H1 (cell line): ENCODE measurements around the gene MIER2. TPM values are rescaled to one million over a fixed set of nuclear protein-coding genes. Genes with fewer than 3 reads are reported as not detected.

ENCODE experiments used
- EZH2 ChIP-seq: fragments of 200-600 bp; sonication (generic); IDR thresholded peaks from 2 replicates; pipeline ENCODE4 v1.7.1; 2012; ENCODE audit warnings: low read depth, mild to moderate bottlenecking, moderate library complexity, low read length, inconsistent platforms; ENCODE audit not compliant: severe bottlenecking
- GABPA ChIP-seq: IDR thresholded peaks from 2 replicates; pipeline ENCODE4 v1.6.1; 2011; ENCODE audit warnings: mild to moderate bottlenecking, low read length, moderate library complexity, borderline replicate concordance; ENCODE audit not compliant: insufficient read depth
- KDM1A ChIP-seq: fragments of 200-600, 300-600 bp; sonication (generic); IDR thresholded peaks from 2 replicates; pipeline ENCODE4 v1.7.1; 2016; ENCODE audit warnings: mild to moderate bottlenecking, low read length, borderline replicate concordance
- RAD21 ChIP-seq, 2 experiments: IDR thresholded peaks in 1 of 2; conservative IDR thresholded peaks in 1 of 2; 2 replicates each; pipeline ENCODE4 v1.6.1; 2011; ENCODE audit warnings: low read depth in 2 of 2, low read length in 2 of 2, improper control_type of control experiment in 1 of 2, inconsistent platforms in 1 of 2, mild to moderate bottlenecking in 1 of 2, moderate library complexity in 1 of 2
- polyA plus RNA-seq, 7 experiments: library from polyadenylated mRNA; depleted of rRNA in 3 of 7; stranded (reverse) in 5 of 7; unstranded in 2 of 7; fragments of >200 nt in 5 of 7; fragments of 200-250 nt in 2 of 7; gene quantifications; 1 replicate in 5 of 7; 2 replicates in 1 of 7; 4 replicates in 1 of 7; pipeline versions ENCODE4 v1.2.1 to v1.2.3, GENCODE V29; 2011 to 2013; ENCODE audit warnings: missing spikeins in 2 of 7, mixed read lengths in 2 of 7
- total RNA-seq: library from RNA; stranded (reverse); fragmentation: NEBNext Ultra II Directional; extraction: Animal tissue kit (Norgen Biotek cat#: 25700); gene quantifications from 2 replicates; pipeline ENCODE4 v1.2.1, GENCODE V29; 2021
- TF ChIP-seq, protein P1 (sequence below): fragments of 300-600 bp; sonication (generic); IDR thresholded peaks from 2 replicates; pipeline ENCODE4 v1.7.1; 2012; ENCODE audit warnings: low read length, moderate library complexity, mild to moderate bottlenecking, inconsistent platforms; ENCODE audit not compliant: insufficient replicate concordance
- TF ChIP-seq, protein P2 (sequence below), 3 experiments: IDR thresholded peaks; 1 replicate in 2 of 3; 2 replicates in 1 of 3; pipeline versions ENCODE4 v1.5.1 to v1.6.1; 2011; ENCODE audit warnings: low read length in 3 of 3, mild to moderate bottlenecking in 3 of 3, inconsistent platforms in 2 of 3, low read depth in 1 of 3, moderate library complexity in 1 of 3; ENCODE audit not compliant: insufficient read depth in 1 of 3; ENCODE audit errors: control extremely low read depth in 1 of 3
- TF ChIP-seq, protein P3 (sequence below): IDR thresholded peaks from 2 replicates; pipeline ENCODE4 v1.6.1; 2012; ENCODE audit warnings: inconsistent platforms

Gene MIER2
- total and polyA plus RNA-seq, 2 of the 8 experiments (the other 6 are each of a cell fraction or from before 2014, with no cell fraction given), result 30.3 to 48.3 TPM

DNA sequence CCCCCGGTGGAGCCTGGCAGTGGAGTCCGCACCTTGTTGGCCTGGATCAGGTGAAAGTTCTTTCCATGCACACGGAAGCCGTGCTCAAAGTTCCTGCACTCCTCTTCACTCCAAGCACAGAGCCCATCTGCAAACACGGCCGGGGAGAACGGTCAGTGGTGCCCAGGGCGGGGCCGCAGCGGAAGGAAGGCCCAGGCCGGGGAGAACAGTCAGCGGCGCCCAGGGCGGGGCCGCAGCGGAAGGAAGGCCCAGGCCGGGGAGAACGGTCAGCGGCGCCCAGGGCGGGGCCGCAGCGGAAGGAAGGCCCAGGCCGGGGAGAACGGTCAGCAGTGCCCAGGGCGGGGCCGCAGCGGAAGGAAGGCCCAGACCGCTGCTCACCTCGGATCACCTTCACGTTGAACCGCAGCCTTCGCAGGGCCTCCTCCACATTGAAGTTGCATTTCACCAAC, 32.8 kb downstream of the MIER2 start (continued):
- TF ChIP-seq, protein P1, sequence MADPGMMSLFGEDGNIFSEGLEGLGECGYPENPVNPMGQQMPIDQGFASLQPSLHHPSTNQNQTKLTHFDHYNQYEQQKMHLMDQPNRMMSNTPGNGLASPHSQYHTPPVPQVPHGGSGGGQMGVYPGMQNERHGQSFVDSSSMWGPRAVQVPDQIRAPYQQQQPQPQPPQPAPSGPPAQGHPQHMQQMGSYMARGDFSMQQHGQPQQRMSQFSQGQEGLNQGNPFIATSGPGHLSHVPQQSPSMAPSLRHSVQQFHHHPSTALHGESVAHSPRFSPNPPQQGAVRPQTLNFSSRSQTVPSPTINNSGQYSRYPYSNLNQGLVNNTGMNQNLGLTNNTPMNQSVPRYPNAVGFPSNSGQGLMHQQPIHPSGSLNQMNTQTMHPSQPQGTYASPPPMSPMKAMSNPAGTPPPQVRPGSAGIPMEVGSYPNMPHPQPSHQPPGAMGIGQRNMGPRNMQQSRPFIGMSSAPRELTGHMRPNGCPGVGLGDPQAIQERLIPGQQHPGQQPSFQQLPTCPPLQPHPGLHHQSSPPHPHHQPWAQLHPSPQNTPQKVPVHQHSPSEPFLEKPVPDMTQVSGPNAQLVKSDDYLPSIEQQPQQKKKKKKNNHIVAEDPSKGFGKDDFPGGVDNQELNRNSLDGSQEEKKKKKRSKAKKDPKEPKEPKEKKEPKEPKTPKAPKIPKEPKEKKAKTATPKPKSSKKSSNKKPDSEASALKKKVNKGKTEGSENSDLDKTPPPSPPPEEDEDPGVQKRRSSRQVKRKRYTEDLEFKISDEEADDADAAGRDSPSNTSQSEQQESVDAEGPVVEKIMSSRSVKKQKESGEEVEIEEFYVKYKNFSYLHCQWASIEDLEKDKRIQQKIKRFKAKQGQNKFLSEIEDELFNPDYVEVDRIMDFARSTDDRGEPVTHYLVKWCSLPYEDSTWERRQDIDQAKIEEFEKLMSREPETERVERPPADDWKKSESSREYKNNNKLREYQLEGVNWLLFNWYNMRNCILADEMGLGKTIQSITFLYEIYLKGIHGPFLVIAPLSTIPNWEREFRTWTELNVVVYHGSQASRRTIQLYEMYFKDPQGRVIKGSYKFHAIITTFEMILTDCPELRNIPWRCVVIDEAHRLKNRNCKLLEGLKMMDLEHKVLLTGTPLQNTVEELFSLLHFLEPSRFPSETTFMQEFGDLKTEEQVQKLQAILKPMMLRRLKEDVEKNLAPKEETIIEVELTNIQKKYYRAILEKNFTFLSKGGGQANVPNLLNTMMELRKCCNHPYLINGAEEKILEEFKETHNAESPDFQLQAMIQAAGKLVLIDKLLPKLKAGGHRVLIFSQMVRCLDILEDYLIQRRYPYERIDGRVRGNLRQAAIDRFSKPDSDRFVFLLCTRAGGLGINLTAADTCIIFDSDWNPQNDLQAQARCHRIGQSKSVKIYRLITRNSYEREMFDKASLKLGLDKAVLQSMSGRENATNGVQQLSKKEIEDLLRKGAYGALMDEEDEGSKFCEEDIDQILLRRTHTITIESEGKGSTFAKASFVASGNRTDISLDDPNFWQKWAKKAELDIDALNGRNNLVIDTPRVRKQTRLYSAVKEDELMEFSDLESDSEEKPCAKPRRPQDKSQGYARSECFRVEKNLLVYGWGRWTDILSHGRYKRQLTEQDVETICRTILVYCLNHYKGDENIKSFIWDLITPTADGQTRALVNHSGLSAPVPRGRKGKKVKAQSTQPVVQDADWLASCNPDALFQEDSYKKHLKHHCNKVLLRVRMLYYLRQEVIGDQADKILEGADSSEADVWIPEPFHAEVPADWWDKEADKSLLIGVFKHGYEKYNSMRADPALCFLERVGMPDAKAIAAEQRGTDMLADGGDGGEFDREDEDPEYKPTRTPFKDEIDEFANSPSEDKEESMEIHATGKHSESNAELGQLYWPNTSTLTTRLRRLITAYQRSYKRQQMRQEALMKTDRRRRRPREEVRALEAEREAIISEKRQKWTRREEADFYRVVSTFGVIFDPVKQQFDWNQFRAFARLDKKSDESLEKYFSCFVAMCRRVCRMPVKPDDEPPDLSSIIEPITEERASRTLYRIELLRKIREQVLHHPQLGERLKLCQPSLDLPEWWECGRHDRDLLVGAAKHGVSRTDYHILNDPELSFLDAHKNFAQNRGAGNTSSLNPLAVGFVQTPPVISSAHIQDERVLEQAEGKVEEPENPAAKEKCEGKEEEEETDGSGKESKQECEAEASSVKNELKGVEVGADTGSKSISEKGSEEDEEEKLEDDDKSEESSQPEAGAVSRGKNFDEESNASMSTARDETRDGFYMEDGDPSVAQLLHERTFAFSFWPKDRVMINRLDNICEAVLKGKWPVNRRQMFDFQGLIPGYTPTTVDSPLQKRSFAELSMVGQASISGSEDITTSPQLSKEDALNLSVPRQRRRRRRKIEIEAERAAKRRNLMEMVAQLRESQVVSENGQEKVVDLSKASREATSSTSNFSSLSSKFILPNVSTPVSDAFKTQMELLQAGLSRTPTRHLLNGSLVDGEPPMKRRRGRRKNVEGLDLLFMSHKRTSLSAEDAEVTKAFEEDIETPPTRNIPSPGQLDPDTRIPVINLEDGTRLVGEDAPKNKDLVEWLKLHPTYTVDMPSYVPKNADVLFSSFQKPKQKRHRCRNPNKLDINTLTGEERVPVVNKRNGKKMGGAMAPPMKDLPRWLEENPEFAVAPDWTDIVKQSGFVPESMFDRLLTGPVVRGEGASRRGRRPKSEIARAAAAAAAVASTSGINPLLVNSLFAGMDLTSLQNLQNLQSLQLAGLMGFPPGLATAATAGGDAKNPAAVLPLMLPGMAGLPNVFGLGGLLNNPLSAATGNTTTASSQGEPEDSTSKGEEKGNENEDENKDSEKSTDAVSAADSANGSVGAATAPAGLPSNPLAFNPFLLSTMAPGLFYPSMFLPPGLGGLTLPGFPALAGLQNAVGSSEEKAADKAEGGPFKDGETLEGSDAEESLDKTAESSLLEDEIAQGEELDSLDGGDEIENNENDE, result no peak
- TF ChIP-seq, protein P2, sequence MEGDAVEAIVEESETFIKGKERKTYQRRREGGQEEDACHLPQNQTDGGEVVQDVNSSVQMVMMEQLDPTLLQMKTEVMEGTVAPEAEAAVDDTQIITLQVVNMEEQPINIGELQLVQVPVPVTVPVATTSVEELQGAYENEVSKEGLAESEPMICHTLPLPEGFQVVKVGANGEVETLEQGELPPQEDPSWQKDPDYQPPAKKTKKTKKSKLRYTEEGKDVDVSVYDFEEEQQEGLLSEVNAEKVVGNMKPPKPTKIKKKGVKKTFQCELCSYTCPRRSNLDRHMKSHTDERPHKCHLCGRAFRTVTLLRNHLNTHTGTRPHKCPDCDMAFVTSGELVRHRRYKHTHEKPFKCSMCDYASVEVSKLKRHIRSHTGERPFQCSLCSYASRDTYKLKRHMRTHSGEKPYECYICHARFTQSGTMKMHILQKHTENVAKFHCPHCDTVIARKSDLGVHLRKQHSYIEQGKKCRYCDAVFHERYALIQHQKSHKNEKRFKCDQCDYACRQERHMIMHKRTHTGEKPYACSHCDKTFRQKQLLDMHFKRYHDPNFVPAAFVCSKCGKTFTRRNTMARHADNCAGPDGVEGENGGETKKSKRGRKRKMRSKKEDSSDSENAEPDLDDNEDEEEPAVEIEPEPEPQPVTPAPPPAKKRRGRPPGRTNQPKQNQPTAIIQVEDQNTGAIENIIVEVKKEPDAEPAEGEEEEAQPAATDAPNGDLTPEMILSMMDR (IDR thresholded peaks at IDR 0.05; ENCODE audit: control extremely low read depth in 1 of 3, insufficient read depth in 1 of 3, low read depth in 1 of 3, low read length in 3 of 3), result no peak
- TF ChIP-seq EZH2 (no peak), KDM1A (no peak), RAD21 (IDR thresholded peaks at IDR 0.05 in 1 of 2, conservative IDR thresholded peaks at IDR 0.05 in 1 of 2; ENCODE audit: low read depth in 2 of 2, low read length in 2 of 2) (no peak), GABPA (no peak)
- TF ChIP-seq, protein P3, sequence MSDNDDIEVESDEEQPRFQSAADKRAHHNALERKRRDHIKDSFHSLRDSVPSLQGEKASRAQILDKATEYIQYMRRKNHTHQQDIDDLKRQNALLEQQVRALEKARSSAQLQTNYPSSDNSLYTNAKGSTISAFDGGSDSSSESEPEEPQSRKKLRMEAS, result no peak
- TF ChIP-seq, all 59 proteins: peak for 0
